Cardiac muscle cell (in vitro differentiated cells and primary cell): ENCODE measurements around the gene ADAT3. TPM values are rescaled to one million over a fixed set of nuclear protein-coding genes. Genes with fewer than 3 reads are reported as not detected.

ENCODE experiments used
- DNase-seq, 2 donors: peaks; one replicate each; pipeline versions ENCODE4 v3.0.0 to v3.0.0-alpha.2; 2010 to 2017; ENCODE audit warnings: low read depth in 1 of 2, low spot score in 1 of 2
- H3K27ac ChIP-seq: fragments of 200-600 bp; sonication (generic); 2 replicates; pipeline ENCODE4 v1.5.1; 2016
- H3K27me3 ChIP-seq: fragments of 200-600 bp; sonication (generic); 2 replicates; pipeline ENCODE4 v1.6.0; 2016; ENCODE audit warnings: control low read depth
- H3K36me3 ChIP-seq: fragments of 200-600 bp; sonication (generic); 2 replicates; pipeline ENCODE4 v1.5.1; 2016; ENCODE audit warnings: control low read depth
- H3K4me1 ChIP-seq: fragments of 200-600 bp; sonication (generic); 2 replicates; pipeline ENCODE4 v1.8.1; 2017; ENCODE audit warnings: low read depth, mild to moderate bottlenecking, mixed run types
- H3K4me3 ChIP-seq: fragments of 200-600 bp; sonication (generic); 2 replicates; pipeline ENCODE4 v1.5.1; 2016; ENCODE audit warnings: mild to moderate bottlenecking
- H3K9me3 ChIP-seq: fragments of 200-600 bp; sonication (generic); 2 replicates; pipeline ENCODE4 v1.5.1; 2017; ENCODE audit warnings: low read depth, mild to moderate bottlenecking, control low read depth
- polyA plus RNA-seq: library from polyadenylated mRNA; unstranded; fragments of >200 nt; fragmentation: Nextera tagmentation; extraction: Ambion mirVana; gene quantifications from 2 replicates; pipeline ENCODE4 v1.2.1, GENCODE V29; 2016
- total RNA-seq: library from RNA; depleted of rRNA; stranded (reverse); fragments of >200 nt; gene quantifications from 2 replicates; pipeline ENCODE4 v1.2.3, GENCODE V29; 2016
- TF ChIP-seq, protein P1 (sequence below): IDR thresholded peaks from 2 replicates; pipeline ENCODE4 v1.5.1; 2012; ENCODE audit warnings: low read depth, mild to moderate bottlenecking, low read length

The ADAT3 gene
- total and polyA plus RNA-seq, 2 experiments from 2014 or later = 11.2 to 14.3 TPM

GRCh38 chr19:1944088-1944915, 39.1 kb downstream of the ADAT3 start:
- Histone ChIP-seq H3K9me3 (no peaks in the 10 kb centered on the region), H3K4me1 (peaks cover 14% of the 10 kb centered on the region), H3K27me3 (no peaks in the 10 kb centered on the region), H3K4me3 (no peak overlapping the region), H3K36me3 (no peaks in the 10 kb centered on the region), H3K27ac (no peak overlapping the region)
- TF ChIP-seq, protein P1, sequence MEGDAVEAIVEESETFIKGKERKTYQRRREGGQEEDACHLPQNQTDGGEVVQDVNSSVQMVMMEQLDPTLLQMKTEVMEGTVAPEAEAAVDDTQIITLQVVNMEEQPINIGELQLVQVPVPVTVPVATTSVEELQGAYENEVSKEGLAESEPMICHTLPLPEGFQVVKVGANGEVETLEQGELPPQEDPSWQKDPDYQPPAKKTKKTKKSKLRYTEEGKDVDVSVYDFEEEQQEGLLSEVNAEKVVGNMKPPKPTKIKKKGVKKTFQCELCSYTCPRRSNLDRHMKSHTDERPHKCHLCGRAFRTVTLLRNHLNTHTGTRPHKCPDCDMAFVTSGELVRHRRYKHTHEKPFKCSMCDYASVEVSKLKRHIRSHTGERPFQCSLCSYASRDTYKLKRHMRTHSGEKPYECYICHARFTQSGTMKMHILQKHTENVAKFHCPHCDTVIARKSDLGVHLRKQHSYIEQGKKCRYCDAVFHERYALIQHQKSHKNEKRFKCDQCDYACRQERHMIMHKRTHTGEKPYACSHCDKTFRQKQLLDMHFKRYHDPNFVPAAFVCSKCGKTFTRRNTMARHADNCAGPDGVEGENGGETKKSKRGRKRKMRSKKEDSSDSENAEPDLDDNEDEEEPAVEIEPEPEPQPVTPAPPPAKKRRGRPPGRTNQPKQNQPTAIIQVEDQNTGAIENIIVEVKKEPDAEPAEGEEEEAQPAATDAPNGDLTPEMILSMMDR = no peak
- DNase-seq = no peak

DNA sequence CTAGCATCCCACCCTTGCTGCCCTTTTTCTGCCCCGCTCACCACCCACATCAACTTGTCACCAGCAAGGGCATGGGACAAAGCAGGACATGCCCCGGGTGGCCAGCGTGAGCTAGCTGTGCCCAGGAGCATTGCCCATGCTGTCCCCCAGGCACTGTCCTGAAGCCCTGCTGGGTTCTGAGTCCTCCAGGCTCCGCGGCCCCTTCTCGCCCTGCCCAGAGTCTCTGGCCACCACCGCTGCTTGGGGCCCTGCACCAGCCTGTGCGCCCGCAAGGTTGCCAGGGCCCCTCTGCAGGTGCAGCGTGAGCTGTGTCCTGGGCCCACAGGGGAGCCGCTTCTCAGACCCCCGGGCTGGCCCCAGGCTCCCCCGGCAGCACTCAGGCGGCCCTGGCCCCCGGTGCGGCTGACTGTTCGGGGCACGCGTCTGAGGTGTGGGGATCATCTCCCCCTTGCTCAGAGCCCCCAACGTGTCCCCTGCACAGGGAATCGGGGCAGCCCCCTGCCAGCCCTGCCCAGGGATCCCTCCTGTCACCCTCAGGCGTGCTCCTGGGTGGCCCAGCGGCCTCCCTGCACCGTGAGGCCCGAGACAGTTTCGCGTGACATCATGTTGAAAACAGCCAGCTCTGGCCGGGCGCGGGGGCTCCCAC, 39.8 kb downstream of the ADAT3 start:
- TF ChIP-seq, protein P1 = no peak
- Histone ChIP-seq H3K4me1 (peaks cover 10% of the 10 kb centered on the region), H3K27ac (no peak overlapping the region), H3K36me3 (no peaks in the 10 kb centered on the region), H3K9me3 (no peaks in the 10 kb centered on the region), H3K27me3 (no peaks in the 10 kb centered on the region), H3K4me3 (no peak overlapping the region)
- DNase-seq = no peak

- H3K4me3 ChIP-seq = no peak overlapping the region
- H3K4me1 ChIP-seq = peaks cover 10% of the 10 kb centered on the region
- no peaks in the 10 kb centered on the region for H3K36me3 ChIP-seq
- H3K9me3 ChIP-seq = no peaks in the 10 kb centered on the region
- H3K27me3 ChIP-seq = no peaks in the 10 kb centered on the region
- TF ChIP-seq, protein P1 = peak; percentile 55
- no peak overlapping the region for H3K27ac ChIP-seq
- DNase-seq = peak; percentile 29 to 56
Measured at GRCh38 chr19:1945899-1946298, 40.7 kb downstream of the ADAT3 start.

DNA sequence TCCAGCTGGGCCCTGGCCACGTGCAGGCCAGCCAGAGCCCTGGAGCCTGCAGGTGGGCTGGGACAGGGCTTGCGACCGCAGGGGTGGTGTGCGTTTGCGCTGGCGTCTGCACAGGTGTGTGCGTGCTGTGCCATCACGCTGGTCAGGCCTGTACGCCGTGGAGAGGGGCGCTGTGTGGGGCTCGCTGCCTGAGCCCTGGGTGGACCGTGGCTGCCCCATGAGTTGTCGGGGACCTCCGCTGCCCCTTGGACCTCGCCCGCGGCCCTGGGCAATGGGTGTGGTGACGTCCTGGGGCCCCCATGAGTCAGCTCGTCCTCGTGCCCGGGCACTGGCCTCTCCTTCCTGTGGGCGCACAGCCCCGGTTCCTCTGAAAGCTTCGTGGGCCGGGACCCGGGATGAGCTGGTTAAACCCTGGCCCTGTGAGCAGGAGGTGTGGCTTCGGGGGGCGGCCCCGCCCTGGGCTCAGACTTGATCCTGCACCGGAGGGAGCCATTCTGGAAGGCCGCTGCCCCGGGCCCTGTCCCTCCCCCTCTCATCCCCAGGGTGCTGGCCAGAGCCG, 42.5 kb downstream of the ADAT3 start:
- TF ChIP-seq, protein P1 = no peak
- DNase-seq = no peak
- Histone ChIP-seq H3K9me3 (no peaks in the 10 kb centered on the region), H3K27ac (no peak overlapping the region), H3K4me3 (no peak overlapping the region), H3K4me1 (peaks cover 5% of the 10 kb centered on the region), H3K36me3 (no peaks in the 10 kb centered on the region), H3K27me3 (no peaks in the 10 kb centered on the region)

DNA sequence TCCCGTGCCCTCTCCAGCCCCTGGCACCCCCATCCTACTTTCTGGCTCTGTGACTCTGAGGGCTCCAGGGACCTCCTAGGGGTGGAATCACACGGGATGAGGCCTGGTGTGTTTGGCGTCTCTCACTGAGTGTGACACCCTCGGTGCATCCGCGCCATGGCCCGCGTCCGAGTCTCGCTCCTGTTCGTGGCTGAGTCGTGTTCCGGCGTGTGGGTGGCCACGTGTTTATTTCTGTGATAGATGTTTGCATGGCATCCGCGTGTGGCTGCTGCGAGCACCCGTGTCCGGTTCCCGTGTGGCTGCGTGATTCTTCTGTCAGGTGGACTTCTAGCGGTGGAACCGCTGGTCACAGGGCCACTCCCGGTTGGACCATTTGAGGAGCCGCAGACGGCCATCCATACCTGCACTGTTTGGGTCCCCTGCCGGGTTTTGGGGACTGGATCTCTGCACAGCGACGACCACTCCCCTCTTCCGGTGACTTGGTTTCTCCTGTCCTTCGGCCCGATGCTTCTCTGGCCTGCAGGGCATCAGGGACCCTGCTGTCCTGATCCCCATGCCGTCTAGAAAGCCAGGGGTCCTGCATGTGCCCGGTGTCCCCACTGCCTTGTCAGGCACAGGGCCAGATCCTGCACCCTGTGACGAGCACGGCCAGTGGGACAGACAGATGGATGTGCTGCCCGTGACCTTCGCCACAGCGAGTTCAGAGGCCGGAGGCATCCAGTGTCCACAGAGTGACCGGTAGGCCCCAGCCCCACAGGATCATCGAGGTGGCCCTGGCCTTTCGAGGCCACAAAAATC, 44.3 kb downstream of the ADAT3 start:
- H3K27ac ChIP-seq = no peak overlapping the region
- no peaks in the 10 kb centered on the region for H3K27me3 ChIP-seq
- TF ChIP-seq, protein P1 = no peak
- no peak overlapping the region for H3K4me3 ChIP-seq
- H3K4me1 ChIP-seq = no peaks in the 10 kb centered on the region
- no peaks in the 10 kb centered on the region for H3K9me3 ChIP-seq
- H3K36me3 ChIP-seq = no peaks in the 10 kb centered on the region
- DNase-seq = no peak
